ENCODE measurements around the gene PLEKHA5. TPM values are rescaled to one million over a fixed set of nuclear protein-coding genes. Genes with fewer than 3 reads are reported as not detected.

Gene PLEKHA5
- total RNA-seq, 4 donors from 2014 or later, result 25.8 to 65.5 (median 34.1) TPM

DNA sequence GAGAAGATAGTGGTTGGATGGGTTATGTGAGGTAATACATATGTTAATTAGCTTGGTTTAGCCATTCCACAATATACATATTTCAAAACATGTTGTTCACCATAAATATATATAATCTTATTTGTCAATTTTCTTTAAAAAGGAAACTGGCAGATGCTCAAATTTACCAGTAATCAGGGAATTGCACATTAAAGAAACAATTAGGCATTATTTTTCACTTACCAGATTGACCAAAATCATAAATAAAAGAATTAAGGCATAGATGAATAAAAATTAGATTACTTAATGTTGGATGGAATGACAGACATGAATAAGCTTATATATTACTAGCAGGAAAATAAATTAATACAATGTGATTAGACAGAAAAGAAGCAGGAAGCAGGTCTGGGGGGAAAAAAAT lies 147.2 kb downstream of the PLEKHA5 start:
- Histone ChIP-seq H3K36me3 (peaks cover 12% of the 10 kb centered on the region), H3K27me3 (no peaks in the 10 kb centered on the region), H3K4me1 (peaks cover 9% of the 10 kb centered on the region), H3K9me3 (no peaks in the 10 kb centered on the region), H3K4me3 (no peak overlapping the region), H3K27ac (no peak overlapping the region)
- TF ChIP-seq POLR2A (IDR thresholded peaks at IDR 0.05) (no peak), EP300 (IDR thresholded peaks at IDR 0.05) (no peak), POLR2AphosphoS5 (IDR thresholded peaks at IDR 0.05) (no peak)
- TF ChIP-seq, protein P1, sequence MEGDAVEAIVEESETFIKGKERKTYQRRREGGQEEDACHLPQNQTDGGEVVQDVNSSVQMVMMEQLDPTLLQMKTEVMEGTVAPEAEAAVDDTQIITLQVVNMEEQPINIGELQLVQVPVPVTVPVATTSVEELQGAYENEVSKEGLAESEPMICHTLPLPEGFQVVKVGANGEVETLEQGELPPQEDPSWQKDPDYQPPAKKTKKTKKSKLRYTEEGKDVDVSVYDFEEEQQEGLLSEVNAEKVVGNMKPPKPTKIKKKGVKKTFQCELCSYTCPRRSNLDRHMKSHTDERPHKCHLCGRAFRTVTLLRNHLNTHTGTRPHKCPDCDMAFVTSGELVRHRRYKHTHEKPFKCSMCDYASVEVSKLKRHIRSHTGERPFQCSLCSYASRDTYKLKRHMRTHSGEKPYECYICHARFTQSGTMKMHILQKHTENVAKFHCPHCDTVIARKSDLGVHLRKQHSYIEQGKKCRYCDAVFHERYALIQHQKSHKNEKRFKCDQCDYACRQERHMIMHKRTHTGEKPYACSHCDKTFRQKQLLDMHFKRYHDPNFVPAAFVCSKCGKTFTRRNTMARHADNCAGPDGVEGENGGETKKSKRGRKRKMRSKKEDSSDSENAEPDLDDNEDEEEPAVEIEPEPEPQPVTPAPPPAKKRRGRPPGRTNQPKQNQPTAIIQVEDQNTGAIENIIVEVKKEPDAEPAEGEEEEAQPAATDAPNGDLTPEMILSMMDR (IDR thresholded peaks at IDR 0.05), result no peak
- DNase-seq (ENCODE audit: low spot score in 2 of 2), result no peak

DNA sequence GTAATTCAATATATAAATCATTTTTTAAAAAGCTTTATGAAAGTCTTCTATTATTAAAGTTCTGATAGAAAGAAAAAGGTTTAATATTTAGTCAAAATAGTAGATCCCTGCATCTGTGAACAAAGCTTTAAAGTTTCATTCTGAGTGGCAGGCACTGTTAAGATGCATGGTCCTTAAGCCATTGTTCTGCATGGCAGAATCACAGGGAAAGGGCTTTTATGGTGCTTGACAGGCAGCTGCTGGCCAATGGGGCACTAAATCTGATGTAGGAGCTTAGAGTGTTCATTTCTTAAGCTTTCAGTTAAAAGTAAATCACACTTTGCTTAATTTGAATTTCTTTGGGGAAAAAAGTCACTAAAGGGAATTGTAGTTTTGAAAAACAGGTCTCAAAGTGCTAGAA lies 148.2 kb downstream of the PLEKHA5 start:
- TF ChIP-seq, protein P1 (IDR thresholded peaks at IDR 0.05), result no peak
- TF ChIP-seq POLR2AphosphoS5 (IDR thresholded peaks at IDR 0.05) (no peak), POLR2A (IDR thresholded peaks at IDR 0.05) (no peak), EP300 (IDR thresholded peaks at IDR 0.05) (no peak)
- no peak for DNase-seq (ENCODE audit: low spot score in 2 of 2)
- no peaks in the 10 kb centered on the region for H3K9me3 ChIP-seq
- peaks cover 12% of the 10 kb centered on the region for H3K36me3 ChIP-seq
- peaks cover 9% of the 10 kb centered on the region for H3K4me1 ChIP-seq
- H3K27me3 ChIP-seq, result no peaks in the 10 kb centered on the region
- H3K4me3 ChIP-seq, result no peak overlapping the region
- H3K27ac ChIP-seq, result no peak overlapping the region

DNA sequence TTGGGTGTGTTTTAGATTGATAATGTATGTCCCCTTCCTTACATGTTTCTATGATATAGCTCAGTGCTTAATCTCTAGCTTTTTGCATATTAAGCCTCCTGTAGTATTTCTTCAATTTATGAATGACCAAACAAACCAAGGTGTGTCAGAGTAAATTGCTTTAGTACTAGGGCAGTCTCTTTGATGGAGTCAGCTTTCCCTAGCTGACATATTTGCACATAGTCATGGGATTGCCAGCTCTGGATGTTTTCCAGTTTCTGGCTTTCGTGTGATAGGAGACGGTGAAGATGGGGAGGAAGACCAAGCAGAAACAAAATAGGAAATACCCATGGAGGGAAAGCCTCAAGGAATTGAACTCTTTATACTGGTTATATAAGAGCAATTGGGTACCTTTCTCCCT lies 148.9 kb downstream of the PLEKHA5 start:
- 81% methylated on average over 2 of the region's 2 CpGs for WGBS
- Histone ChIP-seq H3K9me3 (no peaks in the 10 kb centered on the region), H3K27me3 (no peaks in the 10 kb centered on the region), H3K4me1 (peaks cover 5% of the 10 kb centered on the region), H3K36me3 (peaks cover 15% of the 10 kb centered on the region), H3K4me3 (no peak overlapping the region), H3K27ac (no peak overlapping the region)
- DNase-seq (ENCODE audit: low spot score in 2 of 2), result no peak
- TF ChIP-seq, protein P1 (IDR thresholded peaks at IDR 0.05), result no peak
- TF ChIP-seq EP300 (IDR thresholded peaks at IDR 0.05) (no peak), POLR2AphosphoS5 (IDR thresholded peaks at IDR 0.05) (no peak), POLR2A (IDR thresholded peaks at IDR 0.05) (no peak)

DNA sequence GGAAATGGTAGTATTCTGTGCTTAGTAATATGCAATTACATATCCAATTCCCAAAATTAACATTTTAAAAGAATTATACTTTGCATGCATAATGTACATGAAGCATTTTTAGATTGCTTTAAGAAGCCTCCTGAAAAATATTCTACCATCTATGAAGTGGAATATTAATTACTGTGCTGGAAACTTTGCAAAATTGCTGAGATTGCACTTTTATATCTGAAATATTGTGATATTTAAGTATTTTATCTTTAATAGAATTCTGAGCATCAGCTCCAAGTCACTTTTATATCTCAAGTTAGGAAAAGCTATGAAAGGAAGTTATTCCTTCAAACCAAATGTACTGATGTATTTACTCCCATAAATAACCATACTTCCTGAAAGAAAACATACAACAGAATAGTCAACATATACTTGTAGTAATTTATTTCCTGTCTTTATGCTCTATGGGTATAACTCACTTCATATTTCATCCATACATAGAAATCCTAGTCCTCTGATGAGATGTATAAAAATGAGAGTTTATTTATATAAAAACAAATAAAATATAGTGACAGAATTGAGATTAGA lies 152.7 kb downstream of the PLEKHA5 start:
- DNase-seq (ENCODE audit: low spot score in 2 of 2), result no peak
- H3K27me3 ChIP-seq, result no peaks in the 10 kb centered on the region
- H3K36me3 ChIP-seq, result peaks cover 16% of the 10 kb centered on the region
- TF ChIP-seq, protein P1 (IDR thresholded peaks at IDR 0.05), result no peak
- TF ChIP-seq POLR2A (IDR thresholded peaks at IDR 0.05) (no peak), POLR2AphosphoS5 (IDR thresholded peaks at IDR 0.05) (no peak), EP300 (IDR thresholded peaks at IDR 0.05) (no peak)
- H3K4me1 ChIP-seq, result no peaks in the 10 kb centered on the region
- no peak overlapping the region for H3K4me3 ChIP-seq
- H3K27ac ChIP-seq, result no peak overlapping the region
- H3K9me3 ChIP-seq, result no peaks in the 10 kb centered on the region

DNA sequence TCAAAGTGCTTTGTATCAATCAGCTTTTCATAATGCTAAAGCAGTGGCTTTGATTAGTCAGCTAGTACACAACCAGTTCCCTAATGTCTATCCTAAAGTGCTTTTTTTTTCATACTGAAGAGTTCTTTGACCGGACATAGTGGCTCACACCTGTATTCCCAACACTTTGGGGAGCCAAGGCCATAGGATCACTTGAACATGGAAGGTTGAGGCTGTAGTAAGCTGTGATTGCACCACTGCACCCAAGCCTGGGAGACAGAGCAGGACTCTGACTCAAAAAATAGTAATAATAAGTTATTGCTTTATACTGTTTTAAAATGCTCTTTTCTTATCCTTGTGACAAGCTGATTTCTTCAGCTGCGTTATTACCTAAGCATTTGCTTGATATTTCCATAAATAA lies 155.1 kb downstream of the PLEKHA5 start:
- no peak for DNase-seq (ENCODE audit: low spot score in 2 of 2)

More for the DNA sequence above, 155.1 kb downstream of the PLEKHA5 start:
- WGBS, result 93% methylated on average over 2 of the region's 2 CpGs
- TF ChIP-seq, protein P1 (IDR thresholded peaks at IDR 0.05), result no peak
- Histone ChIP-seq H3K27me3 (no peaks in the 10 kb centered on the region), H3K36me3 (peaks cover 16% of the 10 kb centered on the region), H3K4me1 (no peaks in the 10 kb centered on the region), H3K4me3 (no peak overlapping the region), H3K27ac (no peak overlapping the region), H3K9me3 (no peaks in the 10 kb centered on the region)
